Caco-2 (cell line): ENCODE measurements around the gene CD55. TPM values are rescaled to one million over a fixed set of nuclear protein-coding genes. Genes with fewer than 3 reads are reported as not detected.

Source experiments
- BruUV-seq: library from RNA; stranded (reverse); fragments of 400-500 nt; replicated peaks from 2 replicates; lab custom pipeline; 2021; lab: Mats Ljungman, UMichigan
- CTCF ChIA-PET: fragments of 300-600 bp; sonication (Branson Sonifier 250); formaldehyde crosslinking; loops from one replicate; lab custom pipeline; 2022; ENCODE audit warnings: antibody characterized with exemption; lab: Charles Lee
- POLR2A ChIA-PET: fragments of 300-600 bp; sonication (Branson Sonifier 250); formaldehyde crosslinking; loops from one replicate; lab custom pipeline; 2022; ENCODE audit warnings: antibody characterized with exemption; lab: Charles Lee
- DNase-seq, 2 experiments: peaks; one replicate each; pipeline versions ENCODE4 v3.0.0 to v3.0.0-alpha.2; 2020 to 2022
- H3K27me3 ChIP-seq: replicated peaks from 2 replicates; pipeline ENCODE4 v1.6.0; 2011; ENCODE audit warnings: low read length; ENCODE audit not compliant: control insufficient read depth, insufficient read depth
- H3K36me3 ChIP-seq: 2 replicates; pipeline ENCODE4 v1.5.1; 2011; ENCODE audit warnings: low read length; ENCODE audit not compliant: control insufficient read depth, insufficient read depth
- H3K4me1 ChIP-seq: fragments of 250-450 bp; sonication (Bioruptor Pico); 2 replicates; pipeline ENCODE4 v1.5.1; 2020; ENCODE audit warnings: mild to moderate bottlenecking
- H3K4me3 ChIP-seq: 2 replicates; pipeline ENCODE4 v1.5.1; 2011; ENCODE audit warnings: low read depth, mild to moderate bottlenecking, control low read depth, low read length
- H3K9me3 ChIP-seq: fragments of 250-450 bp; sonication (Bioruptor Pico); 2 replicates; pipeline ENCODE4 v1.5.1; 2020; ENCODE audit warnings: mild to moderate bottlenecking, moderate library complexity
- H3K27ac Mint-ChIP-seq: one replicate; pipeline ENCODE4 v1.8.0; 2022; ENCODE audit warnings: mixed read lengths; ENCODE audit not compliant: unreplicated experiment
- H3K27me3 Mint-ChIP-seq: one replicate; pipeline ENCODE4 v1.8.0; 2022; ENCODE audit warnings: mixed read lengths; ENCODE audit not compliant: insufficient read depth, unreplicated experiment
- H3K36me3 Mint-ChIP-seq: one replicate; pipeline ENCODE4 v1.8.0; 2022; ENCODE audit warnings: mild to moderate bottlenecking, mixed read lengths; ENCODE audit not compliant: insufficient read depth, unreplicated experiment
- H3K4me1 Mint-ChIP-seq: one replicate; pipeline ENCODE4 v1.8.0; 2022; ENCODE audit warnings: low read depth, mixed read lengths; ENCODE audit not compliant: unreplicated experiment
- H3K4me3 Mint-ChIP-seq: one replicate; pipeline ENCODE4 v1.8.0; 2022; ENCODE audit warnings: mild to moderate bottlenecking, moderate library complexity, mixed read lengths; ENCODE audit not compliant: unreplicated experiment
- H3K9me3 Mint-ChIP-seq: one replicate; pipeline ENCODE4 v1.8.0; 2022; ENCODE audit warnings: mixed read lengths; ENCODE audit not compliant: unreplicated experiment
- CTCF ChIP-seq, 2 experiments: fragments of 200-600 bp in 1 of 2; IDR thresholded peaks; 1 replicate in 1 of 2; 2 replicates in 1 of 2; pipeline versions ENCODE4 v1.5.1 to v1.8.0; 2011 to 2022; ENCODE audit warnings: antibody characterized with exemption in 1 of 2, control low read depth in 1 of 2, inconsistent platforms in 1 of 2, low read depth in 1 of 2, low read length in 1 of 2, mild to moderate bottlenecking in 1 of 2, moderate library complexity in 1 of 2; ENCODE audit not compliant: insufficient read depth in 1 of 2, severe bottlenecking in 1 of 2, unreplicated experiment in 1 of 2
- intact Hi-C: fragments of 100-400 bp; cut with micrococcal nuclease; formaldehyde crosslinking; loops from one replicate; pipeline ENCODE4 v1.10.0; 2022; ENCODE audit not compliant: unreplicated experiment
- total RNA-seq: library from RNA; stranded (reverse); gene quantifications from 2 replicates; pipeline ENCODE4 v1.2.3, GENCODE V29; 2022

The CD55 gene
- total RNA-seq, 1 experiment from 2014 or later: 195 TPM

DNA sequence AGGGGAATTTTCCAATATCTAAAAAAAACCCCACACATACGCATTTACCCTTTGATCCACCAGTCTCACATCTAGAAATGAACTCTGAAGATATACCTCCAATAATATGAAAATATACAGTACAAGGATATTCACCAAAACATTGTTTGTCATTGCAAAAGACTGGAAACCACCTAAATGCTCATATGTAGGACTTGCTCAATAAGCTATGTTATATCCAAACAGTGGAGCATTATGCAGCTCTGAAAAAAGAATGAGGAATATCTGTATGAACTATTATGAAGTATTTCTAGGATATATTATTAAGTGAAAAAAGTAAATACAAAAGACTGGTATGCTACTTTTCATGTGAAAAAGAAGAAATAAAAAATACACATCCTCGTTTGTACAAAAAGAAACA, 43.6 kb downstream of the CD55 start:
- Histone ChIP-seq H3K4me3 (no peak overlapping the region), H3K27me3 (no peaks in the 10 kb centered on the region), H3K4me1 (no peaks in the 10 kb centered on the region), H3K36me3 (no peaks in the 10 kb centered on the region), H3K9me3 (no peaks in the 10 kb centered on the region)
- intact Hi-C loops: no loop called here
- TF ChIP-seq CTCF (IDR thresholded peaks at IDR 0.05; ENCODE audit: insufficient read depth in 1 of 2, low read depth in 1 of 2, low read length in 1 of 2, severe bottlenecking in 1 of 2, unreplicated experiment in 1 of 2): no peak
- Mint-ChIP-seq H3K36me3 (peaks cover 10% of the 10 kb centered on the region), H3K9me3 (no peaks in the 10 kb centered on the region), H3K4me1 (no peaks in the 10 kb centered on the region), H3K27ac (no peak overlapping the region), H3K27me3 (no peaks in the 10 kb centered on the region), H3K4me3 (no peak overlapping the region)
- no peak for DNase-seq
- BruUV-seq: no TSS peak
- ChIA-PET CTCF (no interaction called here), POLR2A (no interaction called here)

DNA sequence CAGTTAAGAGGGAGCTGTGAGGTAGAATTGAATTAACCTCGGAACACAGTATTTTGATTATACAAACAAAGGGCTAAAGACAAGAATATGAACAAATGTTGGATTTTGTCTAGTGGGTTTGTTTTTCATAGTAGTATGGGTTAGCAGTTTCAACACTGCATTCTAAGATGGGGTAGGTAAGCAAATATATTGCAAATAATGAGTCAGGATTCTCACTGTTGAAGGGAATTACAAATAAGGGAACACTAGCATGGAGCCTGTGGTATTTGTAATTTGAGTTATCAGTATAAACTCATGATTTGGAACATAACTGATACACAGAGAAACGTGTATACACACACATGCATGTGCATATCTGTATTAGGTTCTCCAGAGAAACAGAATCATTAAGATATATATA, 44.5 kb downstream of the CD55 start:
- ChIA-PET CTCF (no interaction called here), POLR2A (no interaction called here)
- intact Hi-C loops: no loop called here
- no TSS peak for BruUV-seq
- H3K9me3 ChIP-seq: no peaks in the 10 kb centered on the region
- Mint-ChIP-seq H3K9me3 (no peaks in the 10 kb centered on the region), H3K4me3 (no peak overlapping the region), H3K4me1 (no peaks in the 10 kb centered on the region), H3K36me3 (peaks cover 10% of the 10 kb centered on the region), H3K27me3 (no peaks in the 10 kb centered on the region), H3K27ac (no peak overlapping the region)
- H3K27me3 ChIP-seq: no peaks in the 10 kb centered on the region
- no peak for DNase-seq
- no peaks in the 10 kb centered on the region for H3K36me3 ChIP-seq
- H3K4me3 ChIP-seq: no peak overlapping the region
- no peaks in the 10 kb centered on the region for H3K4me1 ChIP-seq
- TF ChIP-seq CTCF (IDR thresholded peaks at IDR 0.05; ENCODE audit: insufficient read depth in 1 of 2, low read depth in 1 of 2, low read length in 1 of 2, severe bottlenecking in 1 of 2, unreplicated experiment in 1 of 2): no peak

DNA sequence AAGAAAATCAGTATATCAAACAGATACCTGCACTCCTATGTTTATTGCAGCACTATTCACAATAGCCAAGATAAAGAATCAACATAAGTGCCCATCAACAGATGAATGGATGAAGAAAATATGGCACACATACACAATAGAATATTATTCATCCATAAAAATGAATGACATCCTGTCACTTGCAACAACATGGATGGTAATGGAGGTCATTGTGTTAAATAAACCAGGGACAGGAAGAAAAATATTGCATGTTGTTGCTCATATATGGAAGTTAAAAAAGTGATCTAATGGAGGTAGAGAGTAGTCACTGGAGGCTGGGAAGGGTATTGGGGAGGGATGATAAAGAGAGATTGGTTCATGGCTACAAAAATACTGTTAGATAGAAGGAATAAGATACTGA, 67.2 kb downstream of the CD55 start:
- Mint-ChIP-seq H3K36me3 (no peaks in the 10 kb centered on the region), H3K4me1 (no peaks in the 10 kb centered on the region), H3K27me3 (peaks cover 8% of the 10 kb centered on the region), H3K4me3 (no peak overlapping the region), H3K27ac (no peak overlapping the region), H3K9me3 (peaks cover 6% of the 10 kb centered on the region)
- CTCF ChIA-PET: no interaction called here
- TF ChIP-seq CTCF (IDR thresholded peaks at IDR 0.05; ENCODE audit: insufficient read depth in 1 of 2, low read depth in 1 of 2, low read length in 1 of 2, severe bottlenecking in 1 of 2, unreplicated experiment in 1 of 2): no peak
- no peaks in the 10 kb centered on the region for H3K36me3 ChIP-seq
- intact Hi-C loops: no loop called here
- DNase-seq: no peak
- no TSS peak for BruUV-seq
- H3K4me3 ChIP-seq: no peak overlapping the region
- no peaks in the 10 kb centered on the region for H3K4me1 ChIP-seq
- no peaks in the 10 kb centered on the region for H3K27me3 ChIP-seq
- H3K9me3 ChIP-seq: no peaks in the 10 kb centered on the region
- POLR2A ChIA-PET: no interaction called here
